H9 (cell line): Measurements from ENCODE around the gene RASAL1. TPM values are rescaled to one million over a fixed set of nuclear protein-coding genes. Genes with fewer than 3 reads are reported as not detected.

Experiments used
- DNase-seq: peaks from one replicate; pipeline ENCODE4 v3.0.0-alpha.2; 2017
- H2AFZ ChIP-seq: one replicate; pipeline ENCODE4 v1.6.1; 2013; ENCODE audit warnings: mild to moderate bottlenecking, low read length, control low read depth, moderate library complexity
- H2AK5ac ChIP-seq: 2 replicates; pipeline ENCODE4 v1.6.1; 2013; ENCODE audit warnings: low read length, control low read depth, mixed read lengths; ENCODE audit not compliant: insufficient read length
- H2BK120ac ChIP-seq: one replicate; pipeline ENCODE4 v1.6.1; 2013; ENCODE audit warnings: low read depth, mild to moderate bottlenecking, low read length, control low read depth, inconsistent platforms; ENCODE audit not compliant: poor library complexity, severe bottlenecking
- H2BK12ac ChIP-seq: 2 replicates; pipeline ENCODE4 v1.6.1; 2013; ENCODE audit warnings: low read length, control low read depth, mixed read lengths, low read depth; ENCODE audit not compliant: insufficient read length
- H2BK15ac ChIP-seq: 2 replicates; pipeline ENCODE4 v1.6.1; 2013; ENCODE audit warnings: low read depth, low read length, control low read depth
- H2BK20ac ChIP-seq: one replicate; pipeline ENCODE4 v1.6.1; 2013; ENCODE audit warnings: low read depth, mild to moderate bottlenecking, low read length, control low read depth, inconsistent platforms; ENCODE audit not compliant: poor library complexity, severe bottlenecking
- H2BK5ac ChIP-seq: 2 replicates; pipeline ENCODE4 v1.6.1; 2013; ENCODE audit warnings: low read length, control low read depth, mixed read lengths; ENCODE audit not compliant: insufficient read length
- H3K14ac ChIP-seq: 2 replicates; pipeline ENCODE4 v1.6.1; 2013; ENCODE audit warnings: low read length, control low read depth; ENCODE audit not compliant: insufficient read depth
- H3K18ac ChIP-seq: 2 replicates; pipeline ENCODE4 v1.6.1; 2013; ENCODE audit warnings: low read depth, mild to moderate bottlenecking, mixed read lengths, low read length, control low read depth; ENCODE audit not compliant: insufficient read length
- H3K23ac ChIP-seq: 2 replicates; pipeline ENCODE4 v1.6.1; 2013; ENCODE audit warnings: low read length, control low read depth, mixed read lengths, low read depth; ENCODE audit not compliant: insufficient read length
- H3K23me2 ChIP-seq: 2 replicates; pipeline ENCODE4 v1.6.1; 2013; ENCODE audit warnings: low read depth, mild to moderate bottlenecking, mixed read lengths, low read length, control low read depth; ENCODE audit not compliant: insufficient read length, poor library complexity, severe bottlenecking
- H3K27ac ChIP-seq: 2 replicates; pipeline ENCODE4 v1.5.1; 2013; ENCODE audit warnings: low read length, control low read depth, mixed read lengths, low read depth; ENCODE audit not compliant: insufficient read length
- H3K27me3 ChIP-seq: 2 replicates; pipeline ENCODE4 v1.6.1; 2013; ENCODE audit warnings: low read length, control low read depth, inconsistent platforms; ENCODE audit not compliant: insufficient read depth
- H3K4ac ChIP-seq: 2 replicates; pipeline ENCODE4 v1.6.1; 2013; ENCODE audit warnings: low read depth, mild to moderate bottlenecking, control low read depth, inconsistent platforms, low read length, moderate library complexity
- H3K4me1 ChIP-seq: 2 replicates; pipeline ENCODE4 v1.6.1; 2013; ENCODE audit warnings: low read length, control low read depth, inconsistent platforms; ENCODE audit not compliant: insufficient read depth
- H3K4me2 ChIP-seq: 2 replicates; pipeline ENCODE4 v1.6.1; 2013; ENCODE audit warnings: low read length, control low read depth, mixed read lengths; ENCODE audit not compliant: insufficient read length, insufficient read depth
- H3K56ac ChIP-seq: 2 replicates; pipeline ENCODE4 v1.6.1; 2013; ENCODE audit warnings: low read depth, mild to moderate bottlenecking, mixed read lengths, low read length, control low read depth; ENCODE audit not compliant: insufficient read length
- H3K79me1 ChIP-seq: 2 replicates; pipeline ENCODE4 v1.6.1; 2013; ENCODE audit warnings: low read depth, mild to moderate bottlenecking, moderate library complexity, low read length, control low read depth, inconsistent platforms; ENCODE audit not compliant: insufficient read depth, poor library complexity, severe bottlenecking
- H3K79me2 ChIP-seq: 2 replicates; pipeline ENCODE4 v1.6.1; 2013; ENCODE audit warnings: low read length, control low read depth, inconsistent platforms; ENCODE audit not compliant: insufficient read depth
- H3K9ac ChIP-seq: 2 replicates; pipeline ENCODE4 v1.6.1; 2013; ENCODE audit warnings: low read length, control low read depth, mixed read lengths; ENCODE audit not compliant: insufficient read length; ENCODE audit errors: extremely low read depth
- H3K9me3 ChIP-seq: one replicate; pipeline ENCODE4 v1.6.1; 2013; ENCODE audit warnings: low read depth, low read length, inconsistent platforms; ENCODE audit not compliant: control insufficient read depth
- H3T11ph ChIP-seq: one replicate; pipeline ENCODE4 v1.6.1; 2013; ENCODE audit warnings: mild to moderate bottlenecking, low read length, control low read depth, inconsistent platforms
- H4K20me1 ChIP-seq: one replicate; pipeline ENCODE4 v1.6.1; 2013; ENCODE audit not compliant: control insufficient read depth, insufficient read length, insufficient read depth
- H4K5ac ChIP-seq: 2 replicates; pipeline ENCODE4 v1.6.1; 2013; ENCODE audit warnings: low read depth, mild to moderate bottlenecking, mixed read lengths, low read length, control low read depth; ENCODE audit not compliant: insufficient read length
- H4K8ac ChIP-seq: replicated peaks from 2 replicates; pipeline ENCODE4 v1.6.1; 2013; ENCODE audit warnings: low read length, control low read depth, mixed read lengths, low read depth; ENCODE audit not compliant: insufficient read length
- H4K91ac ChIP-seq: 2 replicates; pipeline ENCODE4 v1.6.1; 2013; ENCODE audit warnings: low read depth, mild to moderate bottlenecking, moderate library complexity, mixed read lengths, low read length, control low read depth; ENCODE audit not compliant: insufficient read length
- H3K27ac Mint-ChIP-seq, 3 experiments: 2 replicates in 2 of 3; 3 replicates in 1 of 3; pipeline ENCODE4 v1.8.0; 2020 to 2021; ENCODE audit warnings: mixed read lengths in 3 of 3, mild to moderate bottlenecking in 1 of 3, moderate library complexity in 1 of 3
- H3K27me3 Mint-ChIP-seq: 2 replicates; pipeline ENCODE4 v1.8.0; 2021; ENCODE audit warnings: low read depth, mild to moderate bottlenecking, moderate library complexity, mixed read lengths
- H3K36me3 Mint-ChIP-seq, 3 experiments: 2 replicates in 2 of 3; 3 replicates in 1 of 3; pipeline ENCODE4 v1.8.0; 2020 to 2021; ENCODE audit warnings: low read depth in 3 of 3, mixed read lengths in 3 of 3; ENCODE audit not compliant: insufficient read depth in 1 of 3
- H3K4me1 Mint-ChIP-seq, 2 experiments: 2 replicates each; pipeline ENCODE4 v1.8.0; 2020; ENCODE audit warnings: mixed read lengths in 2 of 2
- H3K4me3 Mint-ChIP-seq, 2 experiments: 2 replicates in 1 of 2; 3 replicates in 1 of 2; pipeline ENCODE4 v1.8.0; 2020 to 2021; ENCODE audit warnings: mild to moderate bottlenecking in 2 of 2, mixed read lengths in 2 of 2, moderate library complexity in 1 of 2
- H3K9me3 Mint-ChIP-seq, 2 experiments: 2 replicates in 1 of 2; 3 replicates in 1 of 2; pipeline ENCODE4 v1.8.0; 2020; ENCODE audit warnings: mild to moderate bottlenecking in 2 of 2, mixed read lengths in 2 of 2, moderate library complexity in 1 of 2
- CTCF ChIP-seq: fragments of 200-600 bp; sonication (generic); conservative IDR thresholded peaks from 3 replicates; pipeline ENCODE4 v1.8.0; 2021; ENCODE audit warnings: antibody characterized with exemption, mild to moderate bottlenecking
- WGBS: extraction: QIAGEN DNeasy Blood & Tissue Kit; methylation state at CpG from one replicate; pipeline ENCODE4 v1.1.7; 2013; ENCODE audit warnings: missing lambda C conversion rate, low lambda C conversion rate, mixed read lengths; ENCODE audit not compliant: insufficient read length; ENCODE audit errors: extremely low coverage; 5-methylcytosine and 5-hydroxymethylcytosine counted together
- total RNA-seq: library from RNA; stranded (reverse); gene quantifications from 2 replicates; pipeline ENCODE4 v1.2.1, GENCODE V29; 2021

RASAL1 gene
- total RNA-seq, 1 experiment from 2014 or later: 2.3 TPM

- Histone ChIP-seq H2BK5ac (no peak overlapping the region), H3T11ph (no peak overlapping the region), H3K79me1 (no peaks in the 10 kb centered on the region), H3K4me2 (no peak overlapping the region), H3K9me3 (no peaks in the 10 kb centered on the region), H2BK120ac (no peak overlapping the region), H3K4me1 (no peaks in the 10 kb centered on the region), H4K91ac (no peak overlapping the region), H3K56ac (no peak overlapping the region), H3K27me3 (no peaks in the 10 kb centered on the region), H4K5ac (no peak overlapping the region), H2BK12ac (no peak overlapping the region), H3K9ac (no peak overlapping the region), H3K27ac (no peak overlapping the region), H2BK15ac (no peak overlapping the region), H2AK5ac (no peak overlapping the region), H3K79me2 (no peaks in the 10 kb centered on the region), H3K23me2 (peaks cover under 1% of the 10 kb centered on the region), H3K18ac (no peak overlapping the region), H3K14ac (no peak overlapping the region), H4K8ac (no peak overlapping the region), H3K4ac (no peak overlapping the region), H4K20me1 (no peaks in the 10 kb centered on the region), H3K23ac (no peak overlapping the region), H2BK20ac (no peak overlapping the region), H2AFZ (no peak overlapping the region)
- Mint-ChIP-seq H3K27ac (peak overlapping the region in 1 of 3 experiments; percentile 44; a peak in 1 of 7 replicates), H3K27me3 (peaks cover 20% of the 10 kb centered on the region), H3K4me3 (no peak overlapping the region; a peak in 1 of 5 replicates), H3K36me3 (no peaks in the 10 kb centered on the region), H3K4me1 (peaks cover 4 to 6% of the 10 kb centered on the region in 2 experiments; a peak in 3 of 4 replicates), H3K9me3 (peaks cover 0 to 2% of the 10 kb centered on the region in 2 experiments; a peak in 1 of 5 replicates)
- WGBS: no CpG with 5 or more reads among the region's 17 CpGs
- no peak for TF ChIP-seq CTCF
- DNase-seq: no peak
Measured at GRCh38 chr12:113129664-113130456, 5.7 kb downstream of the RASAL1 start.
